ENCODE measurements around the gene PARN.

- no peak for TF ChIP-seq POLR2A (IDR thresholded peaks at IDR 0.05)
- no peak for TF ChIP-seq CTCF (IDR thresholded peaks at IDR 0.05)
Measured at GRCh38 chr16:14616280-14616679, 13.8 kb downstream of the PARN start.
